ENCODE data around the gene IFI6.
A peak's percentile ranks its signal among the peaks of the same experiment; 100 is the strongest.
"Not testable (repeated sequence)": the region's sequence is repeated elsewhere in the genome, so short reads cannot be mapped to it uniquely, and the experiment has no call there.

IFI6 gene

DNA sequence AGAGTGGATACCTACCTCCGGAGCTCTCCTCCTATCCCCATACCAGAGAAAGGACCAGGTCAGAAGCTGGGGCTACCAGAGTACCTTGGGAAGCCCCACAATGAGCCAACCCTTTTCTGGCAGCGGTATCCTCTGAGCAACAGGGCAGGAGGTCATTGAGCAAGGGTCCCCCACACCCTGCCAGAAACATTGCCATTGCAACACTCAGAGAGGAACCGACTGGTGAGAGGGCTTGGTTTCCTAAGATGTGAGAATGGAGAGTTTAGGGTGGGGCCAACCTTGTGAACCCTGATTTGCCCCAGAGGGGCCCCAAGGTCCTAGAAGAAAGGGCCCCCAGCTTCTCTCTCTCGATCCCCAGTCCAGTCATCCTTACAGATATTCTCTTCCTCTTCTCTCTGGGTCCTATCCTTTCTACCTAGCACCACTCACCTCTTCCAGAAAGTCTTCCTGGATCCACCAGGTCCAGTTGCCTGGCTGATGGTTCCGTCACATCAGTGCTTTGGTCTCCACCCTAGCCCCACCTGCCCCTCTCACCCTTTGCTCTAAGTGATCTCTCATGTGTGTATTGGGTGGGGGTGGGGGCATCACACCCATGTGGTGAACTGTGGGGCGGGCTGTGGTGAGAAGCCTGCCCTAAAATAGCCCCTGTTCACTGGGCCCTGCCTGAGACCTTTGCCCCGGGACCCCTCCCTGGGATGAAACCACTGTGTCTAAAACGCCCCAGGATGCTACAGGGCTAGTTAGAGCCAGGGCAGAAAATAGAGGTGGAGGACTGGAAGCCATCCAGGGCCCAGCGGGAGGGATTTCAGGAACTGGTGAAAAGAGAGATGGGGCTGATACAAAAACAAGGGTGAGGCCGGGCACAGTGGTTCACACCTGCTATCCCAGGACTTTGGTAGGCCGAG lies 45.7 kb downstream of the IFI6 start:
- no peak for DNase-seq

DNA sequence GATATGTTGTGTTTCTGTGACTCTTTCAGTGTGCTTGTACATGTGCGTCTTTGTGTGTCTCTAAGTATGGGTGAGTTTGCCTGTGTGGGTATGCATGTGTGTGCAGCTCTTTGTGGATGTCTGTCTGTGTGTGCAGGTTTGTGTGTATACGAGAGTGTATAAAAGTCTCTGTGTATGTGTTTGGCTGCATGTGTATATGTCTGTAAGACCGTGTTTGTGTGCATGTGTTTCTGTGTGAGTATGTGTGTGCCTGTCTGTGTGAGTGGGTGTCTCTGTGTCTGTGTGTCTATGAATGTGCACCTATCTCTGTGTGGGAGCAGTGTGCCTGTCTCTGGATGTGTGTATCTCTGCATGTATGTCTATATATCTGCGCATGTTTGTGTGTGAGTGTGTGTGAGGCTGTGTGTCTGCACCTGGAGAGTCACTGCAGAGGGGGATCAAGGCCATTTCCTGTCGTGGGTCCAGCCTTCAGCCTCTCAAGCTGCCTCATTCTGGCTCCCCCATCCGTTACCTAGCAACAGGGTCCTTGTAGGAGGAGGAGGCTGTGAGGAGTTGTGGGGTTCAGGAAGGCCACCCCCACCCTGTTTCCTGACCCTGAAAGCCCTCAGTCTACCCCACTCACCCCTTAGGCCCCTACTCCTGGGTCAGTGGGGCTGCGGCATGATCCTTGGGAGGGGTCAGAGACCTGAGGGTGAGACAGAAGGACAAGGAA lies 47.4 kb downstream of the IFI6 start:
- DNase-seq = no peak

DNA sequence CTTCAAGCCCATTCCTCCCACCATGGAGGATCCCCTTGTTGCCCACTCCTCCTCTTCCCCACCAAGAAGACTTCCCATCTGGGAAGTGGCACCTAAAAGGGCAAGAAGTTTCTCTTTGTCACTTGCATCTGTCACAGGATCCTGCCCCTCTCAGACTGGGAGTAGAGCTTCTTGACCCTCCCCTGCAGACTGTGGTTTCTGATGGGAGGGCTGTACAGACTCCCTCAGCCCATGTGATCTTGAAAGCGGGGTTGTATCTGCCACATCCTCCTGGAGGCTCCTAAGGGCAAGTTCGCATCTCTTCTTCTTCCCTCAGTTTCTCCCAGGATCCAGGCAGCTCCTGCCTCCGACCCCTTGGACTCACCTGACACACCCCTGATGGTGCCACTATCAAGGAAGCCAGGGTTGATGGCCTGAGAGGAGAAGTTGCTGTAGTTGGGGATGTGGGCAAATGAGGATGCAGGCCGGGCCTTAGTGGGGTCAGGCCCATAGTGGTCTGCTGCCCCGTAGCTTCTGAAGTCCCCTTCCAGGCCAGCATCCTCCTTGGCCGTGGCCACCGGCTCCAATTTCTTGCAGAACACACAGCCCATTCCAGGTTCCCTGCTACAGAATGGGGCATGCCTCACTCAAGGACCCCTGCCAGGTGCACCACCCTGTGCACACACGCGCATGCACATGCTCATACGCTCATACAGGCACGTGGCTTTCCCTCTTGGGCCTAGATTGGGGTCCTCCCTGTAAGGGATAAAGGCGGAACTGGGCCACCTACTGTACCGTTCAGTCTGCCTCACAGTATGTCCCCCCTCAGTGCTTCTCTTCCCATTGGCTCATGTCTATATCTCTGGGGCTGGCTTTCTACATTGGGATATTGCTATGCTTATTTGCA lies 48.4 kb downstream of the IFI6 start:
- DNase-seq = no peak

DNA sequence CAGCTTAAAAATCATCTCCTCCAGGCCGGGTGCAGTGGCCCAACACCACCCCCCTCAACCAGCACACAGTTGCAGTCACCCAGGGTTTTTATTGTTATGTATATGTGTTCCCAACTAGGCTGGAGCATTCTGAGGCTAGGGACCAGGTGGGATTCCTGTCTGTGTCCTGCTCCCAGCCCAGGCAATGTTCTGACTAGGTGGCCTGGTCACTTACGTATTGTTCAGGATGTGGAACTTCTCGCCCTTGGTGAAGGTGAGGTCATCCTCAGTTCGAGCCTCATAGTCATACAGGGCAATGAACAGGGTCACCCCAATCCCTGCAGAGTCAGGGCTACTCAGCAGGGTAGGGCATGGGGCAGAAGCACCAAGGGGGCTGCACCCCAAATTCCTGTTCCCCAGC lies 49.2 kb downstream of the IFI6 start:
- DNase-seq = no peak

DNA sequence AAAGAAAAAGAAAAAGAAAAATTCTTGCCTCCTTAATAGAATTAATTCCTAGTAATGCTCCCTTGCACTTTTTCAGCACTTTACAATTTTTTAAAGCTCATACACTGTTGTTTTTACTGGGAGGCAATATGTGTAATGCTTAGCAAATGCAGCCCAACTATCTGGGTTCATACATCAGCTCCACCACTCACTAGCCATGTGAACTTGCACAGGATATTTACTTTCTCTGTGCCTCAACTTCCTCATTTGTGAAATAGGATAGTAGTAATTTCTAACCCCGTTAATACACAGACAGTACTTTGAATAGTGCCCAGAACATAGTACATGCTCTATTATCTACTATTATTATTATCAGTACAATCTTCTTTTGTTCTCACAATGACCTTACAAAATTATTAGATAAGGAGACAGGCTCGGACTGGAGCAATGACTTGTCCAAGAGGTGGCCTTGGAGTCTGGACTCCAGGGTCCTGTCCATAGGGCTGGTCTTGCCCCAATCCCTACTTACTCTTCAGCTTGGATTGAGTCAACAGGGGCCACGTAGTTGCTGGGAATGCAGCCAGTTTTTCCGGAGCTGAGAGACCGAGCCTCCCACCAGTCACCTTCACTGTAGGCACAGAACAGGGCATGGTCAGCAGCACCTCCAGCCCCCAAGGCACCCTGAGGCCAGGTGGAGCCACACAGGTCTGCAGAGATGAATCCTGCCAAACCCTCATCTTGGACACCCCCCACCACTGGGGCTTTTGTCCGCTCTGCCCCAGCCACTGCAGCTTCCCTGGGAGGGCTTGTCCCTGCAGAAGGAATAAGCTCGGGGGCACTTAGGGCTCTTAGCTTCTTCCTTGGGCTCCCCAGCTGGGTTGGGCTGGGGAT lies 50.7 kb downstream of the IFI6 start:
- DNase-seq = no peak

DNA sequence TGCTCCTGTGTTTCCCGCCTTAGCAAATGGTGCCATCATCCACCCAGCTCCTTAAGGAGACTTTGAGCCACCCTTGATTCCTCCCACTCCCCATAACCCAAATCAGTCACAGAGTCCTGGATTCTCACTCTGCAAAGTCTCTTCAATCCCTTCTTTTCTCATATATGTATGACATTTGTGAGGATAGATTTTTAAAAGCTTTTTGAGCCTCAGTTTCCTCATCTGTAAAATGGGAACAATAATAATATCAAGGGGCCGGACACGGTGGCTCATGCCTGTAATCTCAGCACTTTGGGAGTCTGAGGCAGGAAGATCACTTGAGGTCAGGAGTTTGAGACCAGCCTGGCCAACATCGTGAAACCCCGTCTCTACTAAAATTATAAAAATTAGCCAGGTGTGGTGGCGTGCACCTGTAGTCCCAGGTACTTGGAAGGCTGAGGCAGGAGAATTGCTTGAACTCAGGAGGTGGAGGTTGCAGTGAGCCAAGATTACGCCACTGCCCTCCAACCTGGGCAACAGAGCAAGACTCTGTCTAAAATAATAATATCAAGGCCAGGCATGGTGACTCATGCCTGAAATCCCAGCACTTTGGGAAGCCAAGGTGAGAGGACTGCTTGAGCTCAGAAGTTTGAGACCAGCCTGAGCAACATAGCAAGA lies 52.1 kb downstream of the IFI6 start:
- not testable (repeated sequence) for DNase-seq

DNA sequence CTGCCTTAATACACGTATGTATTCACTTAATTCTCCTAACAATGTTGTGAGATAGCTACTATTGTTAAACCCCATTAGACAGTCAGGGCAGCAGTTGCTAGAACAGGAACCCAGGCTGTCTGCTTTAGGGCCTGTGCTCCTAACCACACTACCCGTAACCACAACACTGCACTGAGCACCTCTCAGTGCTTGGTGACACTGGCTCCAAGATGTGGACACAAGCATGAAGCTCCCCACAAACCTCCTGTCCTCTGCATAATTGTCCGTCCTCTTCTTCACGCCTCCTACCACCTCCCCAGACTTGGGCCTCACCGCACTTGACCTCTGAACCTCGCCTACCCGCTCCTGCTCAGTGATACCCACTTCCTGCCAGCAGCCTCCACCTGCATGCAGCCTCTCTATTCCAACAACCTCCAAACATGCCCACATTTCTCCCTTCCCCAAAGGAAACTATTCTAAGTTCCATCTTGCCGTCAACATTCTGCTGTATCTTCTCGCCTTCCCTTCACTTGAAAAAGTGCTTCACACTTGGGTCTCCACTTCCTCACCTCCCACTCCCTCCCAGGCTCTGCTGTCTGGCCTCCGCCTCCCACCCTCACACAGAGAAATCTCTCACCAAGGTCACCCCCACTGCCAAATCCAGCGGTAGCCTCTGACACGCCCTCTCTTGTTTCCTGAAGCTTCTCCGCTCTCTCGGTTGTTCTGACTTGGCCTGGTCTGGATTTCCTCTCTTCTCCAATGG lies 53.5 kb downstream of the IFI6 start:
- peak; percentile 46 for DNase-seq

DNA sequence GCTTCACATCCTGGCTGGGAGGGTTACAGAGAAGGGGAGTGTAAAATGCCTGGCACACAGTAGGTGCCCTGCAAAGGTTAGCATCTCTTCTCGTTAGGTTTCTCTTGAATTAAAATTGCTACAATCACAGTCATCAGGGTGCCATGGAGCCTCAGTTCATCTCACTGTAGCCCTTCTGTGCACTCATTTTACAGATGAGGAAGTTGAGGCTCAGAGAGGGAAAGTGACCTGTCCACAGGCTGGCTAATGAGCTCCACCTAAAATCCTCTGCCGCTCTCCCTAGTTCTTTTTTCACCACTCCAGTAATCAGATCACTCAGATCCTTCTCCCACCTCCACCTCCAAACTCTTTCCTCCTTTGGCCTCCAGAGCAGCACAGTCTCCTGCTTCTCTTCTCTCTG lies 54.6 kb downstream of the IFI6 start:
- no peak for DNase-seq

DNA sequence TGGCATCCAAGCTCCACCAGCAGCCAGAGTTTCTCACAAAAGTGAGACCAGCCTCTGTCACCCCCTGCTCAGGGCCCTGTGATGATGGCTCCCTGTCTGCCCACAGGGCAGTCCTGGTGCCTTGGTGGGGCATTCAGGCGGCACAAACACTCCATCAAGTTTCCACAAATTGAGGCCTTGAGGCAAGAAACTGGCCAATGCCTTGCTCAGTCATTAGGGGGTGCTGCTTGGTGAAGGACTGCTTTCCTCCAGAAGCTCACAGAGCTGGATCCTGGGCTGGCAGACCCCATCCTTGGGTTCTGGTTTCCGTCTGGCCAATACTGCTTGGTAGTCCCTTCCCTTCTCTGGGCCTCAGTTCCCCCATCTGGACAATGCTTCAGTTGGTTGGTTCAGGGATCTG lies 55.6 kb downstream of the IFI6 start:
- no peak for DNase-seq

Measured in activated CD4-positive, alpha-beta T cell treated with anti-CD3 and anti-CD28 coated beads, Interleukin-2, Interleukin-6, amounts not matched to agents 100 ng/mL and 50 ng/mL, durations not matched to agents 16 hours and 8 hours (primary cell).